ENCODE data around the gene ZNF879. TPM values are rescaled to one million over a fixed set of nuclear protein-coding genes. Genes with fewer than 3 reads are reported as not detected.

Gene ZNF879
- total RNA-seq, 1 experiment from 2014 or later: not detected

GRCh38 chr5:179006564-179006963 is 17.0 kb upstream of the ZNF879 start:
- H3K27me3 ChIP-seq (ENCODE audit: insufficient read depth, low read length): no peaks in the 10 kb centered on the region
- no peak overlapping the region for H3K27ac ChIP-seq (ENCODE audit: low read depth, low read length)
- no peaks in the 10 kb centered on the region for H3K4me1 ChIP-seq (ENCODE audit: control insufficient read depth in 1 of 2, insufficient read depth in 2 of 2, low read length in 2 of 2)
- ChIA-PET CTCF (no interaction called here), RAD21 (ENCODE audit: low non-redundant PET in 1 of 2, low total read pairs in 2 of 2, uncharacterized antibody in 2 of 2, unreplicated experiment in 2 of 2) (no interaction called here), POLR2A (no interaction called here)
- DNase-seq (ENCODE audit: low read depth, low spot score): no peak
- H2AFZ ChIP-seq (ENCODE audit: low read depth, low read length, poor library complexity, severe bottlenecking): no peak overlapping the region
- intact Hi-C loops (cut with micrococcal nuclease): loop anchor here (5.0 kb wide), 1 partner anchor 486 kb away; no protein-coding TSS in a partner anchor
- H3K9me2 ChIP-seq (ENCODE audit: insufficient read depth): no peaks in the 10 kb centered on the region
- H3K9ac ChIP-seq (ENCODE audit: low read length): no peak overlapping the region
- H3K4me3 ChIP-seq (replicated peaks in 1 of 2; ENCODE audit: low read depth in 1 of 2, low read length in 2 of 2): no peak overlapping the region
- H3K4me2 ChIP-seq (ENCODE audit: low read length): no peak overlapping the region
- TF ChIP-seq POLR2A (IDR thresholded peaks at IDR 0.05; ENCODE audit: borderline replicate concordance, extremely low read depth, insufficient read depth, insufficient read length) (no peak), RAD21 (IDR thresholded peaks at IDR 0.05; ENCODE audit: low read depth) (no peak), ZNF274 (IDR thresholded peaks at IDR 0.05; ENCODE audit: low read depth, low read length) (no peak), ELF1 (IDR thresholded peaks at IDR 0.05; ENCODE audit: borderline replicate concordance, low read depth) (no peak), ZBTB33 (IDR thresholded peaks at IDR 0.05; ENCODE audit: extremely low read depth, insufficient replicate concordance, low read length) (no peak), SIN3A (IDR thresholded peaks at IDR 0.05; ENCODE audit: low read depth) (no peak)
- TF ChIP-seq, protein P1, sequence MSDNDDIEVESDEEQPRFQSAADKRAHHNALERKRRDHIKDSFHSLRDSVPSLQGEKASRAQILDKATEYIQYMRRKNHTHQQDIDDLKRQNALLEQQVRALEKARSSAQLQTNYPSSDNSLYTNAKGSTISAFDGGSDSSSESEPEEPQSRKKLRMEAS (IDR thresholded peaks at IDR 0.05): no peak
- H4K20me1 ChIP-seq (ENCODE audit: insufficient read depth): no peaks in the 10 kb centered on the region
- ATAC-seq: no peak
- H3K9me3 ChIP-seq (ENCODE audit: control insufficient read depth in 1 of 2, insufficient read depth in 1 of 2, low read depth in 1 of 2, low read length in 2 of 2): no peaks in the 10 kb centered on the region; a peak in 2 of 4 replicates
- no TSS peak for BruUV-seq (replicated peaks)
- H3K79me2 ChIP-seq (ENCODE audit: insufficient read depth, low read length): no peaks in the 10 kb centered on the region
- H3K36me3 ChIP-seq (ENCODE audit: control insufficient read depth in 1 of 2, insufficient read depth in 2 of 2, low read length in 2 of 2): no peaks in the 10 kb centered on the region

DNA sequence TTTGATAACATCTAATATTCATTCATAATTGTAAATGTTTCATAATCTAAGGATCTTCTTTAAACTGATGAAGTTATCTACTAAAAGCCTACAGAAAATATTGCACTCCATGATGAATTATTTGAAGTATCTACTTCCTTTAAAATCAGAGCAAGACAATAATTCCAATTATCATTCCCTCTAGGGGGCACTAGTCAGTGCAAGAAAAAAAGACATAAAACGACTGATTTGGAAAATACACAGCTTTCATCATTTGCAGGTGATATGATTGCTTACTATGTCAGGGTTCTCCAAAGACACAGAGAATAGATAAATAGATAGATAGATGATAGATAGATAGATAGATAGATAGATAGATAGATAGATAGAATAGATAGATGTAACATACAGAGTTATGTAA is 14.9 kb upstream of the ZNF879 start:
- BruUV-seq (replicated peaks): no TSS peak
- CTCF ChIA-PET: no interaction called here

More for the DNA sequence above, 14.9 kb upstream of the ZNF879 start:
- Histone ChIP-seq H3K36me3 (ENCODE audit: control insufficient read depth in 1 of 2, insufficient read depth in 2 of 2, low read length in 2 of 2) (no peaks in the 10 kb centered on the region), H3K27ac (ENCODE audit: low read depth, low read length) (no peak overlapping the region), H3K4me3 (replicated peaks in 1 of 2; ENCODE audit: low read depth in 1 of 2, low read length in 2 of 2) (no peak overlapping the region), H2AFZ (ENCODE audit: low read depth, low read length, poor library complexity, severe bottlenecking) (no peak overlapping the region), H3K9me2 (ENCODE audit: insufficient read depth) (no peaks in the 10 kb centered on the region), H3K9me3 (ENCODE audit: control insufficient read depth in 1 of 2, insufficient read depth in 1 of 2, low read depth in 1 of 2, low read length in 2 of 2) (peaks cover 3 to 5% of the 10 kb centered on the region in 2 experiments; a peak in 2 of 4 replicates), H3K27me3 (ENCODE audit: insufficient read depth, low read length) (no peaks in the 10 kb centered on the region), H4K20me1 (ENCODE audit: insufficient read depth) (no peaks in the 10 kb centered on the region), H3K79me2 (ENCODE audit: insufficient read depth, low read length) (no peaks in the 10 kb centered on the region), H3K4me1 (ENCODE audit: control insufficient read depth in 1 of 2, insufficient read depth in 2 of 2, low read length in 2 of 2) (no peaks in the 10 kb centered on the region), H3K9ac (ENCODE audit: low read length) (no peak overlapping the region), H3K4me2 (ENCODE audit: low read length) (no peak overlapping the region)
- TF ChIP-seq, protein P2, sequence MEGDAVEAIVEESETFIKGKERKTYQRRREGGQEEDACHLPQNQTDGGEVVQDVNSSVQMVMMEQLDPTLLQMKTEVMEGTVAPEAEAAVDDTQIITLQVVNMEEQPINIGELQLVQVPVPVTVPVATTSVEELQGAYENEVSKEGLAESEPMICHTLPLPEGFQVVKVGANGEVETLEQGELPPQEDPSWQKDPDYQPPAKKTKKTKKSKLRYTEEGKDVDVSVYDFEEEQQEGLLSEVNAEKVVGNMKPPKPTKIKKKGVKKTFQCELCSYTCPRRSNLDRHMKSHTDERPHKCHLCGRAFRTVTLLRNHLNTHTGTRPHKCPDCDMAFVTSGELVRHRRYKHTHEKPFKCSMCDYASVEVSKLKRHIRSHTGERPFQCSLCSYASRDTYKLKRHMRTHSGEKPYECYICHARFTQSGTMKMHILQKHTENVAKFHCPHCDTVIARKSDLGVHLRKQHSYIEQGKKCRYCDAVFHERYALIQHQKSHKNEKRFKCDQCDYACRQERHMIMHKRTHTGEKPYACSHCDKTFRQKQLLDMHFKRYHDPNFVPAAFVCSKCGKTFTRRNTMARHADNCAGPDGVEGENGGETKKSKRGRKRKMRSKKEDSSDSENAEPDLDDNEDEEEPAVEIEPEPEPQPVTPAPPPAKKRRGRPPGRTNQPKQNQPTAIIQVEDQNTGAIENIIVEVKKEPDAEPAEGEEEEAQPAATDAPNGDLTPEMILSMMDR (IDR thresholded peaks at IDR 0.05 in 2 of 3, conservative IDR thresholded peaks at IDR 0.05 in 1 of 3; ENCODE audit: borderline replicate concordance in 1 of 3, insufficient read depth in 1 of 3, low read depth in 2 of 3, low read length in 2 of 3): peak in 2 of 3 experiments; percentile 24 to 38; a peak in 3 of 6 replicates
- TF ChIP-seq RAD21 (IDR thresholded peaks at IDR 0.05; ENCODE audit: low read depth) (peak; percentile 29; the same call in 1 of the 2 replicates), TCF7L2 (IDR thresholded peaks at IDR 0.05; ENCODE audit: borderline replicate concordance, extremely low read depth, insufficient read depth, insufficient read length) (no peak), SIN3A (IDR thresholded peaks at IDR 0.05; ENCODE audit: low read depth) (no peak)
- ChIA-PET RAD21 (ENCODE audit: low non-redundant PET in 1 of 2, low total read pairs in 2 of 2, uncharacterized antibody in 2 of 2, unreplicated experiment in 2 of 2) (no interaction called here), POLR2A (no interaction called here)
- DNase-seq (ENCODE audit: low read depth, low spot score) (no peak), ATAC-seq (no peak)
- intact Hi-C loops (cut with micrococcal nuclease): loop anchor here (5.0 kb wide), 1 partner anchor 484 kb away; no protein-coding TSS in a partner anchor
